Left ventricle myocardium superior (tissue), 1 donor: ENCODE data around the gene FBXL17. TPM values are rescaled to one million over a fixed set of nuclear protein-coding genes. Genes with fewer than 3 reads are reported as not detected.
A peak's percentile ranks its signal among the peaks of the same experiment; 100 is the strongest.

Experiments
- ATAC-seq: fragments of 200-7000 bp; cut with Tn5 transposase; one replicate; pipeline ENCODE4 v1.9.1; 2020; ENCODE audit warnings: mild to moderate bottlenecking, moderate library complexity
- DNase-seq: peaks from one replicate; pipeline ENCODE4 v3.0.0-alpha.2; 2020
- intact Hi-C: fragments of 100-400 bp; cut with micrococcal nuclease; formaldehyde crosslinking; loops from one replicate; pipeline ENCODE4 v1.11.0; 2022
- total RNA-seq: library from RNA; stranded (reverse); fragmentation: NEBNext Ultra II Directional; extraction: Animal tissue kit (Norgen Biotek cat#: 25700); gene quantifications from one replicate; pipeline ENCODE4 v1.2.1, GENCODE V29; 2021
- donor health status: DM: no; HTN: yes; CAD: no; lungs with severe emphysema.

FBXL17 gene
- total RNA-seq, 1 donor from 2014 or later: 45.1 TPM

DNA sequence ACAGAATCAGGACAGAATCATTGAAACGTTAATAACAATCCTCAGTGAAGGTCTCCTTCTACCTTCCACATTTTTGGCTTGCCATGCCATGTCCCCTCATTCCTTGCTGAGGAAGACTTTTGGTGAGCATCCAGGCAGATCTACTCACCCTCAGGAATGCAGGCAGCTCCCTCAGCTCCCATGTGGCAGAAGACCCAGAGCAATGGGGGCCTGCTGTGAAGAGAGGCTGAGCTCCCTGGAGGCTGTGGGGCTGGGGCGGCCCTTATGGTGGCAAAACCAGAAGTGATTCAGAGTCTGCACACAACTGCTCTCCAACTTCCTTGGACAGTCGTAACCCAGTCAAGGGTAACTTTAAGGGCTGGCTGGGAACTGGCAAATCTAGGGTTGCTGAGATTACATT lies 463.9 kb downstream of the FBXL17 start:
- DNase-seq: no peak
- intact Hi-C loops: no loop called here
- no peak for ATAC-seq

DNA sequence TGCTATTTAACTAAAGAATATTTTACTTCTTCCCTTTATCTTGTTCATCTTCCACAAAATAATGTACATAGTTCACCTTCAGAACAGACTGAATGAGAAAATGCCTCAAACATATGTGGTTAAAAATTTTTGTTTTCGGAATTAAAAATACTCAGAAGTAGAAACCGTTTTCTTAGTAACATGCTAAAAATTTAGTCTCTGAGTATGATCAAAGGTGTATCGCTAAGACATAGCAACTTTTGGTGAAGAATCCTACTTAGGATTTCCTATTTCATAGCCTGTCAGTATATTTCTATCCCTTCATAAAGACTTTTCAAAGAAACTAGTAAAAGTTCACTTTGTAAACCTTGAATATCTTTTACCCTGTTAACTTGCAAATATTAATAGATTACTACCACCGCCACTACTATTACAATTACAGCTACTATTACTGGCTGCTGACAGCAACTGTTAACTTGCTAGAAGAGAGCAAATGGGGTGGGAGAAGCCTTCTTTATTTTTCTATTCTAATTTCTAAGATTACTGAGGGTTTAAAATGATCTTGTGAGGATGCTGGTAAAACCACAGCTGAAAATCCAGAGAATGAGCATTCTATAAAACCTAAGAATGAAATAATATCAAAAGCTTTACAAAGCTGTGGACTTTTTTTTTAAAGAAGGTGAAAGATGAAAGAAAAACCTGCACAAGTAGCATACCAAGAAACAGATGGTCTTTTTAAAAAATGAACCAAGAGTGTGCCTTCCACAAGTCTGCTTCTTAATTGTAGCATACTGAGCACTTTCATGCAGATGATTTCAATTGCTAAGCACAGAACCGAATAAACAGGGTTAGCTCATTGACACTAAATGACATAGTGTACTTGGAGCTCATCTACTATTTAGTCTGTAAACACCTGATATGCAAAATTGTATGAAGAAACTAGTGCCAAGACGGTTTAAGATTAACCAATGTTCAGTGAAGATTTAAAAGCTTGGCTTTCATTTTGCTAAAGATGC lies 464.9 kb downstream of the FBXL17 start:
- no peak for ATAC-seq
- intact Hi-C loops: no loop called here
- DNase-seq: no peak

DNA sequence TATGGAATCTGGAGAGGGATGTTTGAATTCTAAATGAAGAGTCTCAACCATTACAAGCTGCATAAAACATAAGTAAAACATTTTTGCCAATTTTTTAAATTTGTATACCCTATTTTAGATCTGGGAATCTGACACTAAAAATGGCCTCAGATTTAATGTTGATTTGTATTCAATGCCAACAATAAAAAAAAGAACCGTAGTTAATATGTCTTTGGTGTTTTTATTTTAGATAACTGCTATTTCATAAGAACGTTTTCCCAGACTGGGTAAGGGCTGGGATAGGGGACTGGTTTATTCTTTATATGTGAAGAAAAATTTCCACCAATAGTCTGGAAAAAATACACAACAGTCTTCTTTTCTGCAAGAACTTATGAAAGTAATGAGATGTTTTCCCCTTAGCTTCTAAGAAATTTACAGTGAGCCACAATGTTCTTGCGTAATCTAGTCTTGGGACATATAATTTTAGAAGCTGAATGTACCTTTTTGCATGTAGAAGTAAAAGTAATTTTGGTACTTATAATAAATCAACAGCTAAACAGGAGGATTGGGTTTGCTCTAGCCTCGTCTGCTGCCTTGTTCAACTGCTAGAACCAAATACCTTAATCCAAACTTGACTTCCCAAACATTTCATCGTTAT lies 466.6 kb downstream of the FBXL17 start:
- ATAC-seq: no peak
- DNase-seq: no peak
- intact Hi-C loops: no loop called here

DNA sequence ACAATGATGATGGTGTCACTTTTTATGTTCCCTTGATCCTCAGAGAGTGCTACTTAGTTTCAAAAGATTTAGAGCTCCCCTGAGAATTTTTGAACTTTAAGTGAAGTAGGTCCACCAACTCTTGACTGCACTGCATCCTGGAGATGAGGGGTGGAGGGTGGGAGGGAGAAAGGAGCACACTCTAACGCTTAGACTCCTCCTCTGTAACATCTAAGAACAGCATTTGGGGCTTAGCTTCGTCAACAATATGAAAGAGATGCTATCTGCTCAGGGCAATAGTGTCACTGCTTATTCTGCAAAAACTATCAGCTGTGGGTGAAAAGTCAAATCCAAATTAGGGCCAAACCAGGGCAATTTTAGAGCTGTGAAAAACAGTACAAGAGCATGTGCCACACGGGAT lies 468.4 kb downstream of the FBXL17 start:
- intact Hi-C loops: no loop called here
- DNase-seq (no peak), ATAC-seq (no peak)

DNA sequence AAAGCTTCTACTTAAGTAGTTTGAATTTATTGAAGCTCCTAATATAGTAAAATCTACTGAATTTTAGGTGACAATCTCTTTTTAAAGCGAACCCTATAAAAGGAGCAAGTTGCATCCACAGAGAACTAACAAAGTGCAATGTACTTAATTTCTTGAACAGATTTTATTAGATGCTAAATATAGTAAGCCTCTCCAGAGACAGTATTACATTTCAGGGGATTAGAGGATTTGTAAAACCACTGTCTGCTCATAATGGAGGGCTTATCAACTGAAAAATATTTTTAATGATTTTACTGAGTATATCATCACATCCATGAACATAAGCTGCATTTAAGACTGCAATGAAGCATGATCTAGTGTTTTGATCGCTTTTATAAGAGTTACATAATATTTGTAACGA lies 481.2 kb downstream of the FBXL17 start:
- intact Hi-C loops: no loop called here
- no peak for DNase-seq
- no peak for ATAC-seq

DNA sequence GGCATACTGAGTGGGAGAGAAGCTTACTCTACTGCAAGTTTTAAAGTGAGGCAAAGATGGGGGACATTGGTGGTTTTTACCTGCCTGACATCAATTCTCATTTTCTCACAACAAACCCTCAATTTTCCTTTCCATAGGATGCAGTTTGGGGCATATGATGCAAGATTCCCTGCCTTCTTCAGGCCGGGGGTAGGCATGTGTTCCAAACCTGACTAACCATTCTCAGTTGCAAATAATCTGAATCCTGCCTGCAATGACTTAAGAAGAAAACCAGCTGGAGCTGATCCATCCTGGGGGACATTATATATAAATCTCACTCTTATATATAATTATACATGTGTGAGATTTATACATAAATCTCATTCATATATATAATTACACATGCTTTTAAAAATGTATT lies 487.5 kb downstream of the FBXL17 start:
- DNase-seq (no peak), ATAC-seq (no peak)
- intact Hi-C loops: no loop called here

DNA sequence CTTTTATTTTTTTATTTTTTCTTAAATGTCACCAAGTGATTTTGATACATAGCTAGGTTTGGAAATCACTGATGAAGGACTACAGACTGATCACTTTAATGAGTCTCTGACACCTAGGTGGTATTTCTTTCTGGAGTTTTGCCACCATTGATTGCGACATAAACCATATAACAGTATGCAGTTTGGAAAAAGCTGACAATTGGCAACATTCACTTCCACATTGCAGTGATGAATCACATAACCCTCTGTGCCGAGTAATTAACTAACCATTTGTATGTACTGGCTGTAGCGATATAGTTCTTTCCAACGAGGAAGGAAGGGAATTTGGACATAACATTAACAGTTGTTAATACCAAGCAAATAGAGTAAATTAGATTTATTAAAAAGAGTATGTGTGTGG lies 488.3 kb downstream of the FBXL17 start:
- intact Hi-C loops: no loop called here
- ATAC-seq (peak; percentile 81), DNase-seq (no peak)

DNA sequence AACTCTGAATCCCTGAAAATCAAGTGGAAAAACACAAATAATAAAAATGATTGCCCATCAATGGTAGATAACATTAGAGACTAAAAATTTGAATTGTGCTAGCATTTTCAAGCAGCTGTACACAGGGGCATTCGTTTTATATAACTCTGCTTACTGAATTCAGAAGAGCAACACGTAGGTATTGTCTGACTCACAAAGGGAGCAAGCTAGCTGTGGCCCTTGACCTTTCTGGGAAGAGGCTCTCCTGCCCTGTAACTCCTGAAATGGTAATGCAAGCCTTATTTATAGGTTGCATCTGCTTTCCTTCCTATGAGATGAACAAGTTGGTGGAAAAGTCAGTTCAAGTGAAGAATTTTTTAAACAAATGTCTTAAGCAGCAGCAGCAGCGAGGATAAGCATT lies 492.5 kb downstream of the FBXL17 start:
- intact Hi-C loops: no loop called here
- ATAC-seq: no peak
- DNase-seq: no peak

DNA sequence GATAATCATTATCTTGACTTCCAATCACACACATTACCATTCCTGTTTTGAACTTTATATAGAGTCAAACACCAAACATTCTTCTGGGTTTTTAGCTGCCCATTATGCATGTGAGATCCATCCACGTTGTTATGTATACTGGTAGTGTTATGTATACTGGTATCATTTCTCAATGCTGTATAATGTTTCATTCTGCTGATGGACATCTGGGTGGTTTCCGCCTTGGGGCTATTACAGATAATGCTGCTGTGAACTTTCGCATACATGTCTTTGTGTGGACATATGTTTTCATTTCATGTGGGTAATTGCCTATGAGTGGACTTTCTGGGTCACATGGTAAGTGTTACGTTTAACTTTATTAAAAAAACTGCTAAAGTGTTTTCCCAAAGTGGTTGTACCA lies 493.4 kb downstream of the FBXL17 start:
- intact Hi-C loops: no loop called here
- ATAC-seq: no peak
- DNase-seq: no peak

DNA sequence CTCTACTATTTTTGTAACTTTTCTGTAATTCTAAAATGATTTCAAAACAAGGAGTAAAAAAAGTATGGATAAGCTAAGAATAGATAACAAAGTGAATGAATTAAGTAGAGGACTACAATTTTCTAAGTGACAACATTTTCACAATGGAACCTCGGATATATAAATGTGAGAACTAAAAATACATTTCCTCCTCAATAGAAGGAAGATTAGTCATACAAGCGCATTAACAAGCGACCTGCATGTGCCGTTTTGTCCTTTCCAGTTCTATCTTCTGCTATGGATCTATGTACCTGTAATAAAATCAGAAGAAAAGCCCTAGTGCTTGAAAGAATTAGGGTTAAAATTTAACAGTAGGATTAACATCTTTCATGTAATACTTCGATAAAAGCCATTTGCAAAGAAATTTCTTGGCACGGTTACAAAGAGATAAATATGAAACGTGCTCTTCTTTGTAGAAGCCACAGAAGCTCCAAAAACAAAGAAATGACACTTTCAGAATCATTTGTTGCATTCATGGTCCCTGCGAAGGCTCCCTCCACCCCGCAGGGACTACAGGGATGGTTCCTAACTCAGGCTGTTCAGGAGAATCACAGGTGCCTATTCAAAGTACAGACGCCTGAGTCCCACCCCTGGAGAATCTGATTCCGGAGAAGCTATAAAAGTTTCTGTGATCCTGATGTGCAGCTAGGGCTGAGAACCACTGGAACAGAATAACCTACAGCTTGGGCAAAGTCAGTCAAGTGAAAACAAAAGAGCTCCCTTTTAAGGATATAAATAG lies 494.5 kb downstream of the FBXL17 start:
- no peak for ATAC-seq
- DNase-seq: no peak
- intact Hi-C loops: no loop called here

DNA sequence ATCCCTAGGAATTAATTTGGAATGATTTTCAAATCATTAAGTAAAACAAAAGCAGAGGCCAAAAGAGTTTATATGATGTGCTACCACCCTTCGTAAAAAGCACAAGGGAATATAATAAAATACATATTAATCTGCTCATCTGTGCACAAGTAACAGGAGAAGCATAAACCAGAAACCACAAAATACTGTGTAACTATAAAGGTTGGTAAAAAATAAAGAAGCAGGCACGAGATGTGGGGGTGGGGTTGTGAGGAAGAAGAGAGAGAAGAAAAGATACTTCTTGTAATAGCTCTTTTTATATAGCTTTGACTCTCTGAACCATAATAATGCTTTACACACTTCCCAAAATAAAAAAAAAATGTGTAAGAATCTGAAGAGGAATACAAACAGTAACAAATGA lies 496.3 kb downstream of the FBXL17 start:
- DNase-seq (no peak), ATAC-seq (no peak)
- intact Hi-C loops: no loop called here

DNA sequence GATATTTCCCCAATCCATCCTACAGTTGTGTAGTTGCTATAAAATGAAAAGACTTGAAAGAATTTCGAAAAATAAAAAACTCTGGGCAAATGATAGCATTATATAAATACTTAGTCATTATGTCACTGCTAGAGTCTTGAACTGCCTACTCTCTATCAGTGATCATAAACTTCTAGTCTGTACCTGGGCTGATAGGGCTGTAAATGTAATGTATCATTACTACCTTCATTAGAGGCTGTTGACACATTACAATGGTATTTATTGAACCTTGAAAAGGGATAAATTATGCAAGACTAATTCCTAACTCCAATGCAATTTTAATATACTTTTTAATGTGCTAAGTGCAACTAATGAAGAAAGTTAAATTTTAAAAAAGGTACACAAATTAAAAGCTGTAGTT lies 497.0 kb downstream of the FBXL17 start:
- intact Hi-C loops: no loop called here
- DNase-seq: no peak
- ATAC-seq: no peak

DNA sequence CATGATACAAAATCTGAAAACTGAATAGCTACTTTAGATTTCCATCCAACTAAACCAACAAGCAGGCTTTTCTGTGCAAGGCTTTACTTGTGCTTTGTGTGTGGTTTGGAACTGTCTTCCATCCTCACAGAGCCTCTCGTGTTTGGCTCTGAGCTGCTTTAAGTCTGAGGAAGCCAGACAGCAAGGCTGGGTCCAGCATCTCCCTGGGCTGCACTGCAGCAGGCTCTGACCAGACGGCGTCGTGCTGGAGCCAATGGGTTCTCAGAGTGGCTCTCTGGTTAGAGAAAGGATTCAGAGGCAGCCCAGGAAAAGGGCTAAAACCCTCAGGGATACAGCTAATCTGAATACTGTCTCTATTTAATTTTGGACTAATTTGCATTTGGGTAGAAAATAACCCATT lies 503.2 kb downstream of the FBXL17 start:
- no peak for DNase-seq
- intact Hi-C loops: no loop called here
- ATAC-seq: no peak

DNA sequence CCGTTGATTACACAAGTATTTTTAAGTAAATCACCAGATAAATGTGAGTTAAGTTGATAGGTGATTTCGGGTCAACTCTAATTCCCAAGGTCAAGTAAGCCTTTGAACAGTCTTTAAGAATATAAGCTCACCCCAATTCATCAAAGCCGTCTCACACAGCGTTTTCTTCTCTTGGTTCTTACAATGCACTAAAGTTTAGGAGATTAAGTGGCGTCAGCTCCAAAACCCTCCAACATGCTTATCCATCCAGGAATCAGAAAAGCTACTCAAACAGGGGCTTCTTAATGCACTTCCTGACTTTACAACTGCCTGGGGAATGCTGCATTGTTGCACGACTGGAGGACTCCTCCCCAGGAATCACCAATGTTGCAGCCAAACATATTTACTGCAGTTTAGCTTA lies 505.0 kb downstream of the FBXL17 start:
- DNase-seq (no peak), ATAC-seq (no peak)
- intact Hi-C loops: no loop called here

DNA sequence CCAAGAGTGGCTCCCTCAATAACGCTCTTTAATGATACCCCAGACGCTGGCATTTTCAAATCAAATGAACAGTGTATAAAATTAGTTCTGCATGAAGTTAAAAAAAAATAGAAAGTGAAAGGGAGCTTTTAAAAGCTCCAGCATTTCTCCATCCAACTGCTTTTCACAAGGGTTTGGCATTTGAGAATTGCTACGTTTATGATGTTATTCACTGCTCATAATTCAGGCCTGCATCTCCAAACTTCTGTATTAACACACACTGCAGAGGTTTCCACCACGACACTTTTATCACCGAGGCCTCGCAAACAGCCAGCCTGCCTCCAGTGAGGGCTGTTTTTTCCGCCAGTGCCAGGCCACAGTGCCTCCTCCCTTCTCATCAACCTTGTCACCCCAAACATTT lies 505.6 kb downstream of the FBXL17 start:
- no peak for ATAC-seq
- DNase-seq: no peak
- intact Hi-C loops: no loop called here

DNA sequence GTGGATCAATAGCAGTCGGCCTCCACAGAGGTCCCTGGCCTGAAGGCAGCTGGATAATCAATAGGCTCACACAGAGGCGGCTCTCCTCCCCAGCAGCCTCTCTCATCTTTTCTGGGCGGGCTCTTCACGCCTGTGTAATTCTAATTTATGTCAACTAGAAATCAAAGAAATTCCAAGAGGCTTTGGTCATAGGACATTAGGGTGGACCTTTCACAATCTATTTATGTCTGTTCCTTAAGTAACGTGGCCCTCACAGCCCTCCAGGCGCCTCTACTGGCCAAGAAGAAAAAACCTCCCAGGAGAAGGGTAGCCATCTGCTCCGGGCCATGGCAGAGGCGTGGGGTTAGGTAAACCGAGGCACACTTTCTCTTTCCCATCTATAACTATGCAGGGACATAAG lies 506.1 kb downstream of the FBXL17 start:
- intact Hi-C loops: no loop called here

DNA sequence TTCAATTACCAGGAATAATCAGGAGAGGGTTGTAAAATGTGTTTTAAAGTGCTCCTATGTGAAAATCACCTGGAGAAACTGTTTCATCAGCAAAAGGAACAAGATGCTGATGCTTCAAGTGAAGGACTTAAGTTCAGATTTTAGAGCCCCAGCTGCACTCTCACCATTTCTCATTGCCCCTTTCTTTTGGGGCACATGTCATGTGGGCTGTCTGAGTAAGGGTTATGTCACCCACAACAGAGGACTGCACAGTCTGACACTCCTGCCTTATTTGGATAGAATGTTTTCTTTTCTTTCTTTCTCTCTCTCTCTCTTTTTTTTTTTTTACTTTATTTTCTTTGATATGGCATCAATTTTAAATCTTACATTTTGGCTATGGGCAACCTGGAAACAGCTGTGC lies 507.1 kb downstream of the FBXL17 start:
- intact Hi-C loops: no loop called here
- no peak for DNase-seq
- ATAC-seq: no peak

More for the DNA sequence above, 506.1 kb downstream of the FBXL17 start:
- no peak for DNase-seq
- no peak for ATAC-seq

DNA sequence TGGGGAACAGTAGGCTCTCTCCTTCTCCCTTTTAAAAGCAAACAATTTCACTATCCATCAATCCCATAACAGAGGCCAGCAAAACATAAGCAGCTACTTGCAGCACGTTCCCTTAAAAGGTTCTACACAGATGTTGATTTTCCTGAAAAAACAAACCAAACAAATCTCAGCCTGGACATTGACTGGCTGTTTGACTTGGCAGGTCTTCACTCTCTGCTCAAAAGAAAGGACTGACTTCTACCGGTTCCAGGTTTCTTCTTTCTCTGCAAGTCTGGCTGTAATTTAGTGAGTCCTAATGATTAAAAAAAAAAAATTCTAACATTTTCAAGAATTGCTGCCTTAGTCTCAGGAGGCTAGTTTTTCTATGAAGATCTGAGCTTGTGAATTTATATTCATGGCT lies 508.0 kb downstream of the FBXL17 start:
- intact Hi-C loops: no loop called here
- ATAC-seq: no peak
- DNase-seq: no peak

DNA sequence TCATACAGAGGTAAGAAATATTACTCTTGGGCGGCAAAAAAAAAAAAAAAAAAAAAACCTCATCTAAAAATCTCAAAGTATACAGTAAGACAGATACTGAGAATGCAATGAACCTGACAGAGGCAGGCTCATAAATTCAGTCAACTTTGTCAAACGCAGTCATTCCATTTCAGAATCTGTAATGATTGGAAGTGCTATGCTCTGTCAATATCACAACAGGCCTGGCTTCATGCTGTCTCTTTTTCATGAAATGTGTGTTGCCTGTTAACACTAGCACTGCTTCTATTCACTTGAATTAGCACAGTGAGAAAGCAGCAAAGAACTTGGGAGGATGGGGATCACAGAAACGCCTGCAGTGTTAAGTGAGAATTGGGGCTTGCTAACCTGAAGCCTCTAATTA lies 510.9 kb downstream of the FBXL17 start:
- intact Hi-C loops: no loop called here
- ATAC-seq (no peak), DNase-seq (no peak)

DNA sequence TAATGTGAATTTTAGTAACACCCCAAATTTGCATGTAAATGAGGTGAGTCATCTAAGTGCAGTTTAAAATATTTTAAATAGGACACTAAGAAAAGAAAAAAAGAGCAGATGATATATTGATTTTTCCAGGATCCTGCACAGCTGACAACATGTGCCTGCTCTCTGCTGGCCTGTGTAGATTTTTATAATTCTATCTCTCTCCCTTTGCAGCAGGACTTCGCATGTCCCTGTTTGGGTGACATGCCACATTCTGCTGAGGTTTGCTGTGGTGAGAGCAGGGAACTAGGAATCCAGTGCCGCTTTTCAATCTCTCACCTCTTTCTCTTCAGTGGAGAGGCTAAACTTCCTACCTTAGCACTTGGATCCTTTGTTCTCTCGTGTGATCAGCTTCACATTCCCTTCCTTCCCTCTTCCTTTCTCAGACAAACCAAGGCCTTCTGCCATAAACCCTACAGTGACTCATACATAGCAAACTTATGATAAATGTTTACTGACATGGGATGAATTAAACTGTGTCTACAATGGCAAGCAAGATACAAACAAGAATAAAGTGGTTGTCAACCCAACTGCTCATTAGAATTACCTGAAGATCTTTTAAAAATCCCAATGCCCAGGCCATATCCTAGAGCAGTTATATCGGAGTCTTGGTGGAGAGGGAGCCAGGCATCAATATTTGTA lies 512.3 kb downstream of the FBXL17 start:
- DNase-seq: no peak
- no peak for ATAC-seq
- intact Hi-C loops: no loop called here
